ENCODE data around the gene FBXO42.

DNA sequence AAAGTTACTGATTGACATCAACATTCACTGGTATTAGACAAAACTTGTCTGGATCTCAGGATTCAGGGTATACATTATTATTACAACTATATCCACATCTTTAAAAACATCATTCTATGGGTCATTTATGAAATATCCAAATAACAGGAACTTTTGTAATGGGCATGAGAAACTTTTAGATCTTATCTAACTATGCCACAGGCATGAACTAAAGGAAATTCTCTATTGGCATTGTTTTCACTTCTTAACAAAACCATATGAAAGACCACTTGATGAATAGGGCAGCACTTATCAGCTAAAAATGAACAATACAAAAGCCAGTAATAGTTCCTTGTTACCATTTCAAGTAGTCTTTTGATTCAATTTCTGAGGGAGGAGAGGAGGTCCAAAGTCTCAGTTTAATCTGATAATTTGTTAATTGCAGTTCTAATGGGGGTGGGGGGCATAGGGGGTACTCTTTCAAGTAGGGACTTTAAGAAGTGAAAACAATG, 84.5 kb downstream of the FBXO42 start:
- TF ChIP-seq, protein P1, sequence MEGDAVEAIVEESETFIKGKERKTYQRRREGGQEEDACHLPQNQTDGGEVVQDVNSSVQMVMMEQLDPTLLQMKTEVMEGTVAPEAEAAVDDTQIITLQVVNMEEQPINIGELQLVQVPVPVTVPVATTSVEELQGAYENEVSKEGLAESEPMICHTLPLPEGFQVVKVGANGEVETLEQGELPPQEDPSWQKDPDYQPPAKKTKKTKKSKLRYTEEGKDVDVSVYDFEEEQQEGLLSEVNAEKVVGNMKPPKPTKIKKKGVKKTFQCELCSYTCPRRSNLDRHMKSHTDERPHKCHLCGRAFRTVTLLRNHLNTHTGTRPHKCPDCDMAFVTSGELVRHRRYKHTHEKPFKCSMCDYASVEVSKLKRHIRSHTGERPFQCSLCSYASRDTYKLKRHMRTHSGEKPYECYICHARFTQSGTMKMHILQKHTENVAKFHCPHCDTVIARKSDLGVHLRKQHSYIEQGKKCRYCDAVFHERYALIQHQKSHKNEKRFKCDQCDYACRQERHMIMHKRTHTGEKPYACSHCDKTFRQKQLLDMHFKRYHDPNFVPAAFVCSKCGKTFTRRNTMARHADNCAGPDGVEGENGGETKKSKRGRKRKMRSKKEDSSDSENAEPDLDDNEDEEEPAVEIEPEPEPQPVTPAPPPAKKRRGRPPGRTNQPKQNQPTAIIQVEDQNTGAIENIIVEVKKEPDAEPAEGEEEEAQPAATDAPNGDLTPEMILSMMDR (IDR thresholded peaks at IDR 0.05 in 8 of 11, conservative IDR thresholded peaks at IDR 0.05 in 3 of 11), result no peak
- no peak for TF ChIP-seq POLR2A (IDR thresholded peaks at IDR 0.05)

Measured in spleen (tissue), 7 donors.